H1 (cell line): ENCODE results near the gene SESN3. TPM values are rescaled to one million over a fixed set of nuclear protein-coding genes. Genes with fewer than 3 reads are reported as not detected.

Experiments
- CTCF ChIA-PET: fragments of 300-600 bp; sonication (Branson Sonifier 250); formaldehyde crosslinking; loops from one replicate; lab custom pipeline; 2021; ENCODE audit not compliant: partially characterized antibody; lab: Charles Lee
- POLR2A ChIA-PET: fragments of 300-600 bp; sonication (Branson Sonifier 250); formaldehyde crosslinking; loops from one replicate; lab custom pipeline; 2021; ENCODE audit warnings: inconsistent platforms; ENCODE audit not compliant: partially characterized antibody; lab: Charles Lee
- DNase-seq, 2 experiments: peaks; one replicate each; pipeline versions ENCODE4 v3.0.0 to v3.0.0-alpha.2; 2010 to 2022; ENCODE audit warnings: low spot score in 2 of 2, low read depth in 1 of 2, mixed read lengths in 1 of 2
- FAIRE-seq: peaks from 2 replicates; lab custom pipeline; 2011; peaks lifted over from hg19 to GRCh38; lab: Jason Lieb, UNC
- H2AFZ ChIP-seq: 2 replicates; pipeline ENCODE4 v1.8.1; 2012; ENCODE audit warnings: low read length, inconsistent platforms
- H2AK5ac ChIP-seq: 2 replicates; pipeline ENCODE4 v1.6.1; 2013; ENCODE audit warnings: low read depth, low read length
- H2BK120ac ChIP-seq: replicated peaks from 2 replicates; pipeline ENCODE3; 2013; ENCODE audit warnings: low read depth, low read length, inconsistent platforms
- H2BK12ac ChIP-seq: 2 replicates; pipeline ENCODE4 v1.6.1; 2013; ENCODE audit warnings: low read depth, low read length
- H2BK15ac ChIP-seq: 2 replicates; pipeline ENCODE4 v1.6.1; 2013; ENCODE audit warnings: low read length
- H2BK20ac ChIP-seq: 2 replicates; pipeline ENCODE4 v1.6.1; 2013; ENCODE audit warnings: low read length
- H2BK5ac ChIP-seq: 2 replicates; pipeline ENCODE4 v1.6.1; 2013; ENCODE audit warnings: low read depth, low read length
- H3K14ac ChIP-seq: 2 replicates; pipeline ENCODE4 v1.6.1; 2013; ENCODE audit warnings: inconsistent platforms; ENCODE audit not compliant: insufficient read length
- H3K18ac ChIP-seq: 2 replicates; pipeline ENCODE4 v1.6.1; 2013; ENCODE audit warnings: low read length; ENCODE audit errors: extremely low read depth
- H3K23ac ChIP-seq: 2 replicates; pipeline ENCODE4 v1.6.1; 2013; ENCODE audit warnings: inconsistent platforms; ENCODE audit not compliant: insufficient read length
- H3K23me2 ChIP-seq: 2 replicates; pipeline ENCODE4 v1.6.1; 2013; ENCODE audit warnings: low read depth, low read length
- H3K27ac ChIP-seq: 2 replicates; pipeline ENCODE4 v1.6.1; 2011; ENCODE audit warnings: low read depth, low read length, inconsistent platforms
- H3K27me3 ChIP-seq, 4 experiments: replicated peaks in 1 of 4; 1 replicate in 1 of 4; 2 replicates in 3 of 4; pipeline versions ENCODE4 v1.6.1 to v1.8.1; 2011 to 2013; ENCODE audit warnings: low read length in 3 of 4, mild to moderate bottlenecking in 3 of 4, inconsistent platforms in 2 of 4, mixed read lengths in 2 of 4, moderate library complexity in 1 of 4; ENCODE audit not compliant: control insufficient read depth in 3 of 4, insufficient read depth in 3 of 4; ENCODE audit errors: extremely low read depth in 1 of 4
- H3K36me3 ChIP-seq, 4 experiments: 2 replicates each; pipeline versions ENCODE4 v1.6.1 to v1.8.1; 2011 to 2013; ENCODE audit warnings: mild to moderate bottlenecking in 4 of 4, low read length in 3 of 4, moderate library complexity in 2 of 4, control low read depth in 1 of 4, inconsistent platforms in 1 of 4; ENCODE audit not compliant: insufficient read depth in 4 of 4, control insufficient read depth in 2 of 4
- H3K4ac ChIP-seq: replicated peaks from 2 replicates; pipeline ENCODE3; 2013; ENCODE audit warnings: low read length, low read depth, mixed read lengths, inconsistent platforms; ENCODE audit not compliant: insufficient read length
- H3K4me1 ChIP-seq, 4 experiments: replicated peaks in 1 of 4; 1 replicate in 1 of 4; 2 replicates in 3 of 4; pipeline versions ENCODE4 v1.6.1 to v1.8.1; 2011 to 2013; ENCODE audit warnings: low read length in 3 of 4, inconsistent platforms in 2 of 4, mixed read lengths in 1 of 4; ENCODE audit not compliant: insufficient read depth in 4 of 4, control insufficient read depth in 3 of 4
- H3K4me2 ChIP-seq, 2 experiments: 2 replicates each; pipeline versions ENCODE4 v1.6.1 to v1.8.1; 2011 to 2013; ENCODE audit warnings: low read depth in 2 of 2, low read length in 2 of 2, control low read depth in 1 of 2, inconsistent platforms in 1 of 2, mild to moderate bottlenecking in 1 of 2; ENCODE audit not compliant: insufficient read depth in 1 of 2
- H3K4me3 ChIP-seq, 4 experiments: fragments of 200-600, 300-600 bp in 1 of 4; sonication (generic), shearing (Covaris generic), sonication (Bioruptor Twin) in 1 of 4; 2 replicates each; pipeline versions ENCODE4 v1.5.1 to v1.8.1; 2011 to 2016; ENCODE audit warnings: low read length in 4 of 4, low read depth in 3 of 4, control low read depth in 2 of 4, inconsistent platforms in 2 of 4, mild to moderate bottlenecking in 2 of 4, mixed read lengths in 1 of 4, moderate library complexity in 1 of 4; ENCODE audit not compliant: insufficient read depth in 2 of 4; ENCODE audit errors: extremely low read depth in 1 of 4
- H3K56ac ChIP-seq: replicated peaks from 2 replicates; pipeline ENCODE3; 2013; ENCODE audit warnings: low read depth, mild to moderate bottlenecking, mixed read lengths, low read length, inconsistent platforms; ENCODE audit not compliant: insufficient read length
- H3K79me1 ChIP-seq: 2 replicates; pipeline ENCODE4 v1.6.1; 2013; ENCODE audit warnings: low read depth, low read length, control low read depth
- H3K79me2 ChIP-seq, 2 experiments: 2 replicates each; pipeline versions ENCODE4 v1.6.1 to v1.8.1; 2012 to 2013; ENCODE audit warnings: low read length in 2 of 2, mild to moderate bottlenecking in 2 of 2, inconsistent platforms in 1 of 2; ENCODE audit not compliant: insufficient read depth in 2 of 2, control insufficient read depth in 1 of 2
- H3K9ac ChIP-seq, 4 experiments: replicated peaks in 1 of 4; 1 replicate in 1 of 4; 2 replicates in 3 of 4; pipeline versions ENCODE4 v1.6.1 to v1.8.1; 2011 to 2013; ENCODE audit warnings: low read depth in 3 of 4, low read length in 3 of 4, control low read depth in 2 of 4, mild to moderate bottlenecking in 2 of 4, moderate library complexity in 2 of 4, inconsistent platforms in 1 of 4; ENCODE audit errors: extremely low read depth in 1 of 4
- H3K9me3 ChIP-seq, 2 experiments: 2 replicates each; pipeline versions ENCODE4 v1.6.1 to v1.8.1; 2012 to 2013; ENCODE audit warnings: mild to moderate bottlenecking in 2 of 2, moderate library complexity in 2 of 2, control low read depth in 1 of 2, inconsistent platforms in 1 of 2, low read depth in 1 of 2, low read length in 1 of 2, mixed read lengths in 1 of 2; ENCODE audit not compliant: insufficient read depth in 2 of 2
- H4K20me1 ChIP-seq, 2 experiments: replicated peaks in 1 of 2; 2 replicates each; pipeline versions ENCODE3 to v1.8.1; 2011 to 2013; ENCODE audit warnings: inconsistent platforms in 2 of 2, low read length in 2 of 2, mild to moderate bottlenecking in 1 of 2; ENCODE audit not compliant: insufficient read depth in 2 of 2, control insufficient read depth in 1 of 2
- H4K5ac ChIP-seq: 2 replicates; pipeline ENCODE4 v1.6.1; 2013; ENCODE audit warnings: low read length, low read depth, mixed read lengths, inconsistent platforms; ENCODE audit not compliant: insufficient read length
- H4K8ac ChIP-seq: 2 replicates; pipeline ENCODE4 v1.8.0; 2013; ENCODE audit warnings: mild to moderate bottlenecking, moderate library complexity, low read length, inconsistent platforms; ENCODE audit not compliant: insufficient read depth; ENCODE audit errors: extremely low read depth
- H4K91ac ChIP-seq: replicated peaks from 2 replicates; pipeline ENCODE3; 2013; ENCODE audit warnings: low read length, mixed read lengths, inconsistent platforms; ENCODE audit not compliant: insufficient read length
- SRF ChIP-seq: IDR thresholded peaks from 2 replicates; pipeline ENCODE4 v1.6.1; 2011; ENCODE audit warnings: mild to moderate bottlenecking, low read depth, low read length, moderate library complexity
- WGBS, 2 experiments: shearing (Covaris generic) in 1 of 2; methylation state at CpG; one replicate each; pipeline versions ENCODE4 v1.1.6 to v1.1.7; 2013 to 2015; ENCODE audit warnings: low lambda C conversion rate in 2 of 2, mixed read lengths in 2 of 2, inconsistent platforms in 1 of 2, low coverage in 1 of 2, missing lambda C conversion rate in 1 of 2; ENCODE audit not compliant: insufficient replicate concordance in 2 of 2, insufficient coverage in 1 of 2, insufficient read length in 1 of 2; ENCODE audit errors: extremely low coverage in 1 of 2, missing lambda C conversion rate in 1 of 2; 5-methylcytosine and 5-hydroxymethylcytosine counted together
- polyA plus RNA-seq, 7 experiments: library from polyadenylated mRNA; depleted of rRNA in 3 of 7; stranded (reverse) in 5 of 7; unstranded in 2 of 7; fragments of >200 nt in 5 of 7; fragments of 200-250 nt in 2 of 7; gene quantifications; 1 replicate in 5 of 7; 2 replicates in 1 of 7; 4 replicates in 1 of 7; pipeline versions ENCODE4 v1.2.1 to v1.2.3, GENCODE V29; 2011 to 2013; ENCODE audit warnings: missing spikeins in 2 of 7, mixed read lengths in 2 of 7
- total RNA-seq: library from RNA; stranded (reverse); fragmentation: NEBNext Ultra II Directional; extraction: Animal tissue kit (Norgen Biotek cat#: 25700); gene quantifications from 2 replicates; pipeline ENCODE4 v1.2.1, GENCODE V29; 2021

Gene SESN3
- total and polyA plus RNA-seq, 2 of the 8 experiments (the other 6 are each of a cell fraction or from before 2014, with no cell fraction given) = 10.2 to 31.1 TPM

DNA sequence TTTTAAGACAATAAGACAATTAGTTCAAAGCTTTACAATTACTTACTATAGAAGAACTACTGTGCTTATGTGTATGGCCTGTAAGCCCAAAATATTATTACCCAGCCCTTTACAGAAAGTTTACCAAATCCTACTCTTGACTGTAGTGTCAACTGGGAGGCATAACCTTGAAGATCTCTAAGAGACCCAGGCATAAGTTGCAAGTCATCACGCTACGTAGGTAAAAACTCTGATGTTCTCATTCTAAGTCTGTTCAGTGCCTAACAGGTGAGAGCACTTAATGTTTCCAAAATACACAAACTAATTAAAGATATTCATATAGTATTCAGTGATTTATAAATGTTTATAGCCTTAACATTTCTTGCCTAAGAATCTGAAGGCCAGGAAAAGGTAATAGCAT lies 12.9 kb downstream of the SESN3 start:
- no peak overlapping the region for H3K56ac ChIP-seq
- H3K36me3 ChIP-seq = no peaks in the 10 kb centered on the region; a peak in 1 of 8 replicates
- no peak overlapping the region for H3K23ac ChIP-seq
- POLR2A ChIA-PET = no interaction called here
- no peaks in the 10 kb centered on the region for H3K9me3 ChIP-seq
- no peak overlapping the region for H4K8ac ChIP-seq
- peaks cover 3% of the 10 kb centered on the region; the same call in 1 of the 2 replicates for H3K79me1 ChIP-seq
- no peak for DNase-seq
- no peak overlapping the region for H2BK15ac ChIP-seq
- H3K9ac ChIP-seq = no peak overlapping the region
- no peak overlapping the region for H2BK12ac ChIP-seq
- no peak overlapping the region for H3K27ac ChIP-seq
- no peak overlapping the region for H2AK5ac ChIP-seq
- no peak overlapping the region for H2BK120ac ChIP-seq
- H3K23me2 ChIP-seq = no peaks in the 10 kb centered on the region
- no peak overlapping the region for H3K14ac ChIP-seq
- no peak overlapping the region for H2AFZ ChIP-seq
- H3K4ac ChIP-seq = no peak overlapping the region
- FAIRE-seq = no peak
- no peak overlapping the region for H2BK20ac ChIP-seq
- H2BK5ac ChIP-seq = no peak overlapping the region
- no peak overlapping the region for H3K4me2 ChIP-seq
- WGBS, 2 experiments = 93% methylated on average over 2 of the region's 2 CpGs; no CpG with 5 or more reads in 1 of the 2 experiments
- no peaks in the 10 kb centered on the region for H4K20me1 ChIP-seq
- H3K4me1 ChIP-seq = no peaks in the 10 kb centered on the region
- H3K79me2 ChIP-seq = peaks cover 0 to 78% of the 10 kb centered on the region in 2 experiments; a peak in 3 of 4 replicates
- no peaks in the 10 kb centered on the region for H3K27me3 ChIP-seq
- no peak overlapping the region for H3K18ac ChIP-seq
- CTCF ChIA-PET = interaction anchor here (1.6 kb wide), 1 partner anchor 59 kb away, joined by 3 read pairs; no protein-coding TSS in a partner anchor
- H4K5ac ChIP-seq = no peak overlapping the region
- no peak overlapping the region for H4K91ac ChIP-seq
- no peak overlapping the region for H3K4me3 ChIP-seq
- TF ChIP-seq SRF = no peak
